PC-9 (cell line): Measurements from ENCODE around the gene RPGRIP1. TPM values are rescaled to one million over a fixed set of nuclear protein-coding genes. Genes with fewer than 3 reads are reported as not detected.
"Not testable (repeated sequence)": the region's sequence is repeated elsewhere in the genome, so short reads cannot be mapped to it uniquely, and the experiment has no call there.

Experiments
- BruUV-seq: library from RNA; stranded (reverse); fragments of 400-500 nt; replicated peaks from 2 replicates; lab custom pipeline; 2021; lab: Mats Ljungman, UMichigan
- CTCF ChIA-PET: fragments of 300-600 bp; sonication (Branson Sonifier 250); formaldehyde crosslinking; loops from one replicate; lab custom pipeline; 2022; ENCODE audit warnings: antibody characterized with exemption; lab: Charles Lee
- POLR2A ChIA-PET: fragments of 300-600 bp; sonication (Branson Sonifier 250); formaldehyde crosslinking; loops from one replicate; lab custom pipeline; 2022; ENCODE audit warnings: antibody characterized with exemption; ENCODE audit not compliant: unreplicated experiment; lab: Charles Lee
- DNase-seq, 2 experiments: peaks; one replicate each; pipeline versions ENCODE4 v3.0.0 to v3.0.0-alpha.2; 2015 to 2022; ENCODE audit warnings: mixed read lengths in 1 of 2
- H2AFZ ChIP-seq: fragments of 200-600 bp; sonication (generic); 2 replicates; pipeline ENCODE4 v1.8.1; 2017; ENCODE audit warnings: antibody characterized with exemption
- H3F3A ChIP-seq: fragments of 200-600 bp; sonication (generic); 2 replicates; pipeline ENCODE4 v1.8.1; 2017; ENCODE audit warnings: antibody characterized with exemption, mild to moderate bottlenecking, low read depth; ENCODE audit not compliant: insufficient read depth
- H3K27ac ChIP-seq: fragments of 200-600 bp; sonication (generic); 2 replicates; pipeline ENCODE4 v1.6.1; 2016; ENCODE audit warnings: mixed run types
- H3K27me3 ChIP-seq: fragments of 200-600 bp; sonication (generic); 2 replicates; pipeline ENCODE4 v1.6.1; 2016; ENCODE audit warnings: low read depth, mixed run types; ENCODE audit not compliant: insufficient read depth
- H3K36me3 ChIP-seq: fragments of 200-600 bp; sonication (generic); 2 replicates; pipeline ENCODE4 v1.6.1; 2016; ENCODE audit warnings: low read depth, mixed run types
- H3K4me1 ChIP-seq: fragments of 200-600 bp; sonication (generic); replicated peaks from 2 replicates; pipeline ENCODE4 v1.6.1; 2016; ENCODE audit warnings: mixed run types; ENCODE audit not compliant: insufficient read depth
- H3K4me2 ChIP-seq: fragments of 200-600 bp; sonication (generic); 2 replicates; pipeline ENCODE4 v1.6.1; 2017; ENCODE audit warnings: mixed run types
- H3K4me3 ChIP-seq: fragments of 200-600 bp; sonication (generic); 2 replicates; pipeline ENCODE4 v1.6.1; 2016; ENCODE audit warnings: mixed run types
- H3K79me2 ChIP-seq: fragments of 200-600 bp; sonication (generic); 2 replicates; pipeline ENCODE4 v1.6.1; 2017; ENCODE audit warnings: low read depth, mixed run types
- H3K9me2 ChIP-seq: fragments of 200-600 bp; sonication (generic); 2 replicates; pipeline ENCODE4 v1.8.1; 2017; ENCODE audit warnings: mild to moderate bottlenecking; ENCODE audit not compliant: insufficient read depth
- H3K9me3 ChIP-seq: fragments of 200-600 bp; sonication (generic); 2 replicates; pipeline ENCODE4 v1.8.1; 2016; ENCODE audit warnings: low read depth; ENCODE audit not compliant: insufficient read depth
- H4K20me1 ChIP-seq: fragments of 200-600 bp; sonication (generic); 2 replicates; pipeline ENCODE4 v1.8.1; 2017; ENCODE audit not compliant: insufficient read depth
- EZH2 ChIP-seq: fragments of 200-600 bp; sonication (generic); IDR thresholded peaks from 2 replicates; pipeline ENCODE4 v1.8.0; 2017; ENCODE audit warnings: antibody characterized with exemption, low read depth
- intact Hi-C: fragments of 100-400 bp; cut with micrococcal nuclease; formaldehyde crosslinking; loops from one replicate; pipeline ENCODE4 v1.10.0; 2022; ENCODE audit not compliant: unreplicated experiment
- total RNA-seq: library from RNA; stranded (reverse); gene quantifications from 2 replicates; pipeline ENCODE4 v1.2.3, GENCODE V29; 2021
- TF ChIP-seq, protein P1 (sequence below): fragments of 200-600 bp; sonication (generic); conservative IDR thresholded peaks from 2 replicates; pipeline ENCODE4 v1.6.1; 2017; ENCODE audit warnings: mixed run types, antibody characterized with exemption, mild to moderate bottlenecking, moderate library complexity

RPGRIP1 gene
- total RNA-seq, 1 experiment from 2014 or later: 2.1 TPM

- H3K79me2 ChIP-seq: no peaks in the 10 kb centered on the region
- no peaks in the 10 kb centered on the region for H3K36me3 ChIP-seq
- DNase-seq: no peak
- intact Hi-C loops: no loop called here
- no peak overlapping the region for H2AFZ ChIP-seq
- no peaks in the 10 kb centered on the region for H3K9me3 ChIP-seq
- no peaks in the 10 kb centered on the region for H4K20me1 ChIP-seq
- ChIA-PET POLR2A (no interaction called here), CTCF (no interaction called here)
- no peaks in the 10 kb centered on the region for H3K27me3 ChIP-seq
- TF ChIP-seq, protein P1, sequence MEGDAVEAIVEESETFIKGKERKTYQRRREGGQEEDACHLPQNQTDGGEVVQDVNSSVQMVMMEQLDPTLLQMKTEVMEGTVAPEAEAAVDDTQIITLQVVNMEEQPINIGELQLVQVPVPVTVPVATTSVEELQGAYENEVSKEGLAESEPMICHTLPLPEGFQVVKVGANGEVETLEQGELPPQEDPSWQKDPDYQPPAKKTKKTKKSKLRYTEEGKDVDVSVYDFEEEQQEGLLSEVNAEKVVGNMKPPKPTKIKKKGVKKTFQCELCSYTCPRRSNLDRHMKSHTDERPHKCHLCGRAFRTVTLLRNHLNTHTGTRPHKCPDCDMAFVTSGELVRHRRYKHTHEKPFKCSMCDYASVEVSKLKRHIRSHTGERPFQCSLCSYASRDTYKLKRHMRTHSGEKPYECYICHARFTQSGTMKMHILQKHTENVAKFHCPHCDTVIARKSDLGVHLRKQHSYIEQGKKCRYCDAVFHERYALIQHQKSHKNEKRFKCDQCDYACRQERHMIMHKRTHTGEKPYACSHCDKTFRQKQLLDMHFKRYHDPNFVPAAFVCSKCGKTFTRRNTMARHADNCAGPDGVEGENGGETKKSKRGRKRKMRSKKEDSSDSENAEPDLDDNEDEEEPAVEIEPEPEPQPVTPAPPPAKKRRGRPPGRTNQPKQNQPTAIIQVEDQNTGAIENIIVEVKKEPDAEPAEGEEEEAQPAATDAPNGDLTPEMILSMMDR: no peak
- no peak for TF ChIP-seq EZH2
- H3K9me2 ChIP-seq: no peaks in the 10 kb centered on the region
- peaks cover 6% of the 10 kb centered on the region; the same call in 1 of the 2 replicates for H3F3A ChIP-seq
- no peaks in the 10 kb centered on the region for H3K4me1 ChIP-seq
- no TSS peak for BruUV-seq
- H3K4me3 ChIP-seq: no peak overlapping the region
- H3K4me2 ChIP-seq: no peak overlapping the region
- no peak overlapping the region for H3K27ac ChIP-seq
These were observed 4.5 kb upstream of the RPGRIP1 start for GRCh38 chr14:21275261-21275858.

- intact Hi-C loops: no loop called here
- no peaks in the 10 kb centered on the region for H3K4me1 ChIP-seq
- POLR2A ChIA-PET: no interaction called here
- H3K27me3 ChIP-seq: no peaks in the 10 kb centered on the region
- H3K4me3 ChIP-seq: no peak overlapping the region
- BruUV-seq: no TSS peak
- H3F3A ChIP-seq: peaks cover 9% of the 10 kb centered on the region; the same call in 1 of the 2 replicates
- no peaks in the 10 kb centered on the region for H3K9me2 ChIP-seq
- H3K79me2 ChIP-seq: no peaks in the 10 kb centered on the region
- H2AFZ ChIP-seq: no peak overlapping the region
- H3K36me3 ChIP-seq: no peaks in the 10 kb centered on the region
- no peak for DNase-seq
- TF ChIP-seq EZH2: no peak
- TF ChIP-seq, protein P1: no peak
- H3K4me2 ChIP-seq: no peak overlapping the region
- CTCF ChIA-PET: interaction anchor here (0.7 kb wide), 1 partner anchor 220 kb away, joined by 3 read pairs; no protein-coding TSS in a partner anchor
- no peak overlapping the region for H3K27ac ChIP-seq
- H4K20me1 ChIP-seq: no peaks in the 10 kb centered on the region
- H3K9me3 ChIP-seq: no peaks in the 10 kb centered on the region
These were observed 1.3 kb upstream of the RPGRIP1 start for GRCh38 chr14:21278632-21279031.

DNA sequence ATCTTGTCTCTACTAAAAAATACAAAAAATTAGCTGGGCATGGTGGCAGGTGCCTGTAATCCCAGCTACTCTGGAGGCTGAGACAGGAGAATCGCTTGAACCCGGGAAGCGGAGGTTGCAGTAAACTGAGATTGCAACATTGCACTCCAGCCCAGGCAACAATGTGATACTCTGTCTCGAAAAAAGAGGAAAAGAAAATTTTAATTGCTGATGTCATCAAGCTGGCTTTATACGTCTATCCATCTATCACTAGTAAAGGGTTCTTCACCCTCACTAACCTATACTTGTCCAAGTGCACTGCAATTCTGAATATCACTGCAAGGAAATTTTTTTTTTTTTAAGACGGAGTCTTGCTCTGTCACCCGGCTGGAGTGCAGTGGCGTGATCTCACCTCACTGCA is 2.0 kb downstream of the RPGRIP1 start:
- H3K4me1 ChIP-seq, H4K20me1 ChIP-seq, H3K4me2 ChIP-seq, DNase-seq, CTCF ChIA-PET, H3F3A ChIP-seq, H3K79me2 ChIP-seq, intact Hi-C loops, H3K27ac ChIP-seq, H3K9me2 ChIP-seq, H3K27me3 ChIP-seq, BruUV-seq, H3K36me3 ChIP-seq, H2AFZ ChIP-seq, H3K4me3 ChIP-seq, H3K9me3 ChIP-seq, POLR2A ChIA-PET: not testable (repeated sequence)

DNA sequence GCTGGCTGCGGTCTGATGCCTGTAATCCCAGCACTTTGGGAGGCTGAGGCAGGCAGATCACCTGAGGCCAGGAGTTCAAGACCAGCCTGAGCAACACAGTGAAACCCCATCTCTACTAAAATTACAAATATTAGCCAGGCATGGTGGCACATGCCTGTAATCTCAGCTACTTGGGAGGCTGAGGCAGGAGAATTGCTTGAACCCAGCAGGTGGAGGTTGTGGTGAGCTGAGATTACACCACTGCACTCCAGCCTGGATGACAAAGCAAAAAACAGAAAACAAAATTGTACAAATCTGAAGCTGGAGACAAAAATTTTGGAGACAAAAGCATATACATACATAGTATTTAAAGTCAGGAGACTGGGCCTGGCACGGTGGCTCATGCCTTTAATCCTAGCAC is 6.6 kb downstream of the RPGRIP1 start:
- H3F3A ChIP-seq, H3K36me3 ChIP-seq, H3K27ac ChIP-seq, DNase-seq, H3K79me2 ChIP-seq, CTCF ChIA-PET, H3K27me3 ChIP-seq, H3K9me3 ChIP-seq, H3K4me1 ChIP-seq, H3K4me2 ChIP-seq, H3K4me3 ChIP-seq, intact Hi-C loops, BruUV-seq, H3K9me2 ChIP-seq, POLR2A ChIA-PET, H4K20me1 ChIP-seq, H2AFZ ChIP-seq: not testable (repeated sequence)
